ENCODE results near the gene RBM25. TPM values are rescaled to one million over a fixed set of nuclear protein-coding genes. Genes with fewer than 3 reads are reported as not detected.
"Not testable (repeated sequence)": the region's sequence is repeated elsewhere in the genome, so short reads cannot be mapped to it uniquely, and the experiment has no call there.

The RBM25 gene
- total and polyA plus RNA-seq, 3 donors from 2014 or later = 30.6 to 132 (median 113) TPM

- no peaks in the 10 kb centered on the region for H3K4me1 ChIP-seq
- intact Hi-C loops (cut with DNase I; ENCODE audit: low total_unique reads) = no loop called here
- H3K9me3 ChIP-seq = no peaks in the 10 kb centered on the region
- no peak overlapping the region for H3K4me3 ChIP-seq
- H3K27ac ChIP-seq = no peak overlapping the region
- H3K27me3 ChIP-seq = no peaks in the 10 kb centered on the region
- no peak for DNase-seq
- no peaks in the 10 kb centered on the region for H3K36me3 ChIP-seq (ENCODE audit: low read depth, missing control alignments)
- WGBS, 2 donors = 84 to 92% methylated on average over 11 of the region's 11 CpGs
- TF ChIP-seq, protein P1, sequence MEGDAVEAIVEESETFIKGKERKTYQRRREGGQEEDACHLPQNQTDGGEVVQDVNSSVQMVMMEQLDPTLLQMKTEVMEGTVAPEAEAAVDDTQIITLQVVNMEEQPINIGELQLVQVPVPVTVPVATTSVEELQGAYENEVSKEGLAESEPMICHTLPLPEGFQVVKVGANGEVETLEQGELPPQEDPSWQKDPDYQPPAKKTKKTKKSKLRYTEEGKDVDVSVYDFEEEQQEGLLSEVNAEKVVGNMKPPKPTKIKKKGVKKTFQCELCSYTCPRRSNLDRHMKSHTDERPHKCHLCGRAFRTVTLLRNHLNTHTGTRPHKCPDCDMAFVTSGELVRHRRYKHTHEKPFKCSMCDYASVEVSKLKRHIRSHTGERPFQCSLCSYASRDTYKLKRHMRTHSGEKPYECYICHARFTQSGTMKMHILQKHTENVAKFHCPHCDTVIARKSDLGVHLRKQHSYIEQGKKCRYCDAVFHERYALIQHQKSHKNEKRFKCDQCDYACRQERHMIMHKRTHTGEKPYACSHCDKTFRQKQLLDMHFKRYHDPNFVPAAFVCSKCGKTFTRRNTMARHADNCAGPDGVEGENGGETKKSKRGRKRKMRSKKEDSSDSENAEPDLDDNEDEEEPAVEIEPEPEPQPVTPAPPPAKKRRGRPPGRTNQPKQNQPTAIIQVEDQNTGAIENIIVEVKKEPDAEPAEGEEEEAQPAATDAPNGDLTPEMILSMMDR (IDR thresholded peaks at IDR 0.05) = no peak
- no peak for TF ChIP-seq POLR2A (IDR thresholded peaks at IDR 0.05)
These were observed 103.9 kb downstream of the RBM25 start for GRCh38 chr14:73162251-73162650.

DNA sequence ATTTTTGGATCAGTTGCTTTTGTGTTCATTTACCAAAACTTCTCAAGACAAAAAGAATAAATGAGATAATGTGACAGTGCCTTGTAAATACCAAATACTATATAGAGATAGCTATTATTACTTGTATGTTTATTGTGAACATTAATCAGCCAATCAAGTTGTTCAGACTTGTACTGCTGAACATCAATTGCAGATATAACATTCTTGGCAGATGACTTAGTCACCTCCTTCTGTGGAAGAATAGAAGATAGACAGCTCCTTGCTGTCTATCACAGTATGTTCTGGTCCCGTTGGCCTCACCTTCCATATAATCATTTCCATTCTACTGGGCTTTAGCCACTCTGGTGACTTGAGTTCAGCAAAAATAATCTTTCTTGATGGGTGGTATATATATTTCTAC lies 108.1 kb downstream of the RBM25 start:
- no peak overlapping the region for H3K27ac ChIP-seq
- no peaks in the 10 kb centered on the region for H3K36me3 ChIP-seq (ENCODE audit: low read depth, missing control alignments)
- intact Hi-C loops (cut with DNase I; ENCODE audit: low total_unique reads) = no loop called here
- no peak overlapping the region for H3K4me3 ChIP-seq
- no peaks in the 10 kb centered on the region for H3K4me1 ChIP-seq
- DNase-seq = no peak
- no peaks in the 10 kb centered on the region for H3K9me3 ChIP-seq
- 91 to 92% methylated on average over 1 of the region's 1 CpG for WGBS, 2 donors
- TF ChIP-seq, protein P1 (IDR thresholded peaks at IDR 0.05) = no peak
- TF ChIP-seq POLR2A (IDR thresholded peaks at IDR 0.05) = no peak
- H3K27me3 ChIP-seq = no peaks in the 10 kb centered on the region

DNA sequence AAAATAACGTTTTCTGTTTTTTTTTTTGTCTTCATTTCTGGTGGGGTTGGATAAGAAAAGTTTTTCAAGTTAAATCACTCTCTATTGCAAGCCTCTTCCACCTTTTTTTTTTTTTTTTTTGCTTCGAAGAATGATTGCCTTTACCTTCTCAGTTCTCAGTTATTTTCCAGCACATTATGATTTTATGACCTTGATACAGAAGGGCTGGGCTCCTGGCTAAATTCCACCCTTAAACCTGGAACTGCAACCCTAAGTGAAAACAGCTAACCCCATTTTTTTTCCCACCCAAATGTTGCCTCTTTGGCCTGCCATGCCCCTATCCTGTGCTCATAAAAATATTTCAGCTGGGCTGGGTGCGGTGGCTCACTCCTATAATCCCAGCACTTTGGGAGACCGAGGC lies 109.4 kb downstream of the RBM25 start:
- Histone ChIP-seq H3K9me3 (no peaks in the 10 kb centered on the region), H3K27me3 (no peaks in the 10 kb centered on the region), H3K27ac (no peak overlapping the region), H3K36me3 (ENCODE audit: low read depth, missing control alignments) (no peaks in the 10 kb centered on the region), H3K4me1 (no peaks in the 10 kb centered on the region), H3K4me3 (no peak overlapping the region)
- TF ChIP-seq, protein P1 (IDR thresholded peaks at IDR 0.05) = no peak
- TF ChIP-seq POLR2A (IDR thresholded peaks at IDR 0.05) = no peak
- whole genome bisulfite sequencing, 2 donors = 84 to 86% methylated on average over 4 of the region's 4 CpGs
- DNase-seq = no peak
- intact Hi-C loops (cut with DNase I; ENCODE audit: low total_unique reads) = no loop called here

DNA sequence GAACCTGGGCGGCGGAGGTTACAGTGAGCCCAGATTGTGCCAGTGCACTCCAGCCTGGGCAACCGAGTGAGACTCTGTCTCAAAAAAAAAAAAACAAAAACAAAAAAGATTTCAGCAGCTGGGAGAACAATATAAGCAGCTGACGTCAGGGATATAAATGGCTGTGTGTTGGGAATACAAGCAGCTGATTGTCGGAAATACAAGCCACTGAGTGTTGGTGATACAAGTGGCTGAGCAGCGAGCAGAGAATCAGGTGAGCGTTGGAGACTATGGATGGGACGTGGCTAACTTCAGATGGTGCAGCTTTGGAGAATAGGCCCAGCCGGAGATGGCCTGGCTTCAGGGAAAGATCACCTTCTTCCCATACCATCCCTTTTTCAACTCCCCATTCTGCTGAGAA lies 109.9 kb downstream of the RBM25 start:
- TF ChIP-seq, protein P1 (IDR thresholded peaks at IDR 0.05) = no peak
- TF ChIP-seq POLR2A (IDR thresholded peaks at IDR 0.05) = no peak
- DNase-seq = no peak
- H3K4me1 ChIP-seq = no peaks in the 10 kb centered on the region
- H3K36me3 ChIP-seq (ENCODE audit: low read depth, missing control alignments) = no peaks in the 10 kb centered on the region
- H3K9me3 ChIP-seq = no peaks in the 10 kb centered on the region
- no peaks in the 10 kb centered on the region for H3K27me3 ChIP-seq
- H3K27ac ChIP-seq = no peak overlapping the region
- 89 to 90% methylated on average over 9 of the region's 9 CpGs for WGBS, 2 donors
- H3K4me3 ChIP-seq = no peak overlapping the region
- intact Hi-C loops (cut with DNase I; ENCODE audit: low total_unique reads) = no loop called here

DNA sequence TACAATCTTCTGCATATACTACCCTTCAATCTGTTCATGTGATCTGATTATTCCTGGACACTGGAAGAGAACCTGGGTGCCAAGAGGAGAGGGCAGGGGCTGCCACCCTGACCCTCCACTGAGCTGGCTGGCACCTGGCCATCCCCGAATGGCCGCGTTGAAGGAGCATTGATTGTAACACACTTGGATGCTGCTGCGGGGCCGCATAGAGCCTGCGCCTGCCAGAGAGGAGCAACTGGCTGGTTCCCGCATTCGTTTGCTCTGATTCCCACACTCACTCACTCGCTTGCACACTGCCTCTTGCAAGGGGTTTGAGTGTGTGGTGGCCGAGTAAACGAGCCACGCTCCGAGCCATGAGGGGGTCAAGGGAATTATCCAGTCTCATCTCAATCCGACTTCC lies 110.4 kb downstream of the RBM25 start:
- Histone ChIP-seq H3K27me3 (no peaks in the 10 kb centered on the region), H3K4me3 (no peak overlapping the region), H3K9me3 (no peaks in the 10 kb centered on the region), H3K27ac (no peak overlapping the region), H3K4me1 (no peaks in the 10 kb centered on the region), H3K36me3 (ENCODE audit: low read depth, missing control alignments) (no peaks in the 10 kb centered on the region)
- 92 to 93% methylated on average over 13 to 14 of the region's 14 CpGs for WGBS, 2 donors
- intact Hi-C loops (cut with DNase I; ENCODE audit: low total_unique reads) = no loop called here
- DNase-seq = no peak
- TF ChIP-seq, protein P1 (IDR thresholded peaks at IDR 0.05) = no peak
- TF ChIP-seq POLR2A (IDR thresholded peaks at IDR 0.05) = no peak

GRCh38 chr14:73169855-73170254 lies 111.5 kb downstream of the RBM25 start:
- H3K4me3 ChIP-seq; H3K9me3 ChIP-seq; H3K27me3 ChIP-seq; H3K27ac ChIP-seq; H3K4me1 ChIP-seq; intact Hi-C loops (cut with DNase I; ENCODE audit: low total_unique reads); H3K36me3 ChIP-seq (ENCODE audit: low read depth, missing control alignments); DNase-seq: not testable (repeated sequence)
- 91 to 94% methylated on average over 6 of the region's 6 CpGs for WGBS, 2 donors

All from testis (tissue), 3 donors.